GM19240 (cell line): ENCODE measurements around the gene PTTG1IP.

Experiments used
- DNase-seq: peaks from one replicate; pipeline ENCODE4 v3.0.0; 2011; ENCODE audit warnings: low spot score; ENCODE audit not compliant: insufficient read length

Gene PTTG1IP

GRCh38 chr21:44896561-44897286 is 23.2 kb upstream of the PTTG1IP start:
- DNase-seq = no peak

GRCh38 chr21:44895859-44896258 is 22.4 kb upstream of the PTTG1IP start:
- no peak for DNase-seq

GRCh38 chr21:44894687-44895302 is 21.3 kb upstream of the PTTG1IP start:
- DNase-seq = no peak

GRCh38 chr21:44893948-44894656 is 20.6 kb upstream of the PTTG1IP start:
- DNase-seq = no peak

GRCh38 chr21:44893278-44893556 is 19.7 kb upstream of the PTTG1IP start:
- DNase-seq = no peak

- DNase-seq = peak; percentile 85
Observed at GRCh38 chr21:44892536-44893277, 19.2 kb upstream of the PTTG1IP start.

GRCh38 chr21:44892095-44892494 is 18.6 kb upstream of the PTTG1IP start:
- DNase-seq = no peak

- DNase-seq = no peak
Observed at GRCh38 chr21:44891631-44892031, 18.1 kb upstream of the PTTG1IP start.

- DNase-seq = no peak
Observed at GRCh38 chr21:44890961-44891541, 17.6 kb upstream of the PTTG1IP start.

- no peak for DNase-seq
Observed at GRCh38 chr21:44890338-44890931, 16.9 kb upstream of the PTTG1IP start.

- DNase-seq = no peak
Observed at GRCh38 chr21:44889625-44890337, 16.3 kb upstream of the PTTG1IP start.

GRCh38 chr21:44888581-44889550 is 15.4 kb upstream of the PTTG1IP start:
- no peak for DNase-seq

GRCh38 chr21:44887807-44888580 is 14.5 kb upstream of the PTTG1IP start:
- no peak for DNase-seq

GRCh38 chr21:44887126-44887806 is 13.8 kb upstream of the PTTG1IP start:
- no peak for DNase-seq

GRCh38 chr21:44886113-44887075 is 12.9 kb upstream of the PTTG1IP start:
- DNase-seq = no peak

- DNase-seq = no peak
Observed at GRCh38 chr21:44885615-44886014, 12.1 kb upstream of the PTTG1IP start.

- DNase-seq = no peak
Observed at GRCh38 chr21:44884097-44884496, 10.6 kb upstream of the PTTG1IP start.
